ENCODE results near the gene RBBP7.

RBBP7 gene

GRCh38 chrX:16870095-16870861 is at the start of gene RBBP7:
TSS of gene RBBP7 (minus strand) at chrX:16870362. CDS start at chrX:16870053, 309 bp downstream.
- peak; percentile 93 for DNase-seq

GRCh38 chrX:16918979-16919378 is 48.8 kb upstream of the RBBP7 start:
- DNase-seq: no peak

- DNase-seq: no peak
Measured at GRCh38 chrX:16917120-16917519, 47.0 kb upstream of the RBBP7 start.

GRCh38 chrX:16916561-16916960 is 46.4 kb upstream of the RBBP7 start:
- DNase-seq: no peak

- no peak for DNase-seq
Measured at GRCh38 chrX:16914058-16914457, 43.9 kb upstream of the RBBP7 start.

- DNase-seq: no peak
Measured at GRCh38 chrX:16910376-16910775, 40.2 kb upstream of the RBBP7 start.

GRCh38 chrX:16903274-16904022 is 33.3 kb upstream of the RBBP7 start:
- DNase-seq: no peak

- DNase-seq: no peak
Measured at GRCh38 chrX:16897445-16897844, 27.3 kb upstream of the RBBP7 start.

GRCh38 chrX:16892504-16893362 is 22.6 kb upstream of the RBBP7 start:
- peak; percentile 85 for DNase-seq

GRCh38 chrX:16885628-16886027 is 15.5 kb upstream of the RBBP7 start:
- DNase-seq: no peak

- no peak for DNase-seq
Measured at GRCh38 chrX:16883487-16883804, 13.3 kb upstream of the RBBP7 start.

- peak; percentile 68 for DNase-seq
Measured at GRCh38 chrX:16882702-16883486, 12.7 kb upstream of the RBBP7 start.

- DNase-seq: no peak
Measured at GRCh38 chrX:16882169-16882568, 12.0 kb upstream of the RBBP7 start.

- DNase-seq: no peak
Measured at GRCh38 chrX:16876696-16877095, 6.5 kb upstream of the RBBP7 start.

GRCh38 chrX:16874458-16875095 is 4.4 kb upstream of the RBBP7 start:
- DNase-seq: no peak

GRCh38 chrX:16873106-16873505 is 2.9 kb upstream of the RBBP7 start:
- DNase-seq: no peak

GRCh38 chrX:16870862-16871815 is 977 bp upstream of the RBBP7 start:
- DNase-seq: no peak

- DNase-seq: no peak
Measured at GRCh38 chrX:16869393-16870094, 618 bp downstream of the RBBP7 start.

GRCh38 chrX:16868920-16869319 is 1.2 kb downstream of the RBBP7 start:
- DNase-seq: no peak

- DNase-seq: no peak
Measured at GRCh38 chrX:16867947-16868346, 2.2 kb downstream of the RBBP7 start.

All from midbrain (tissue), 1 donor.